GM06990 (cell line): ENCODE data around the gene CDK5RAP1.

Experiments
- DNase-seq: peaks from one replicate; pipeline ENCODE4 v3.0.0-alpha.2; 2011; ENCODE audit not compliant: insufficient read length; ENCODE audit errors: extremely low read depth
- H3K27me3 ChIP-seq: replicated peaks from 2 replicates; pipeline ENCODE4 v1.6.0; 2011; ENCODE audit warnings: low read length; ENCODE audit not compliant: control insufficient read depth, insufficient read depth
- H3K36me3 ChIP-seq: 2 replicates; pipeline ENCODE4 v1.5.1; 2011; ENCODE audit warnings: low read length; ENCODE audit not compliant: control insufficient read depth, insufficient read depth
- H3K4me3 ChIP-seq: replicated peaks from 2 replicates; pipeline ENCODE4 v1.5.1; 2011; ENCODE audit warnings: low read depth, mild to moderate bottlenecking, control low read depth, low read length
- CTCF ChIP-seq: IDR thresholded peaks from 2 replicates; pipeline ENCODE4 v1.5.1; 2011; ENCODE audit warnings: low read length, control low read depth, mild to moderate bottlenecking, inconsistent platforms; ENCODE audit not compliant: insufficient read depth, poor library complexity, severe bottlenecking

Gene CDK5RAP1

GRCh38 chr20:33313686-33314314 lies 87.5 kb downstream of the CDK5RAP1 start:
- no peak overlapping the region for H3K4me3 ChIP-seq
- no peak for DNase-seq
- H3K36me3 ChIP-seq, result no peaks in the 10 kb centered on the region
- H3K27me3 ChIP-seq, result no peaks in the 10 kb centered on the region; the same call in 1 of the 2 replicates
- no peak for TF ChIP-seq CTCF

- no peak overlapping the region for H3K4me3 ChIP-seq
- no peak for DNase-seq
- TF ChIP-seq CTCF, result no peak
- no peaks in the 10 kb centered on the region for H3K36me3 ChIP-seq
- H3K27me3 ChIP-seq, result no peaks in the 10 kb centered on the region
These were observed 88.7 kb downstream of the CDK5RAP1 start for GRCh38 chr20:33312583-33312982.

- H3K27me3 ChIP-seq, result no peaks in the 10 kb centered on the region
- TF ChIP-seq CTCF, result no peak
- H3K4me3 ChIP-seq, result no peak overlapping the region
- no peaks in the 10 kb centered on the region for H3K36me3 ChIP-seq
- DNase-seq, result no peak
These were observed 89.3 kb downstream of the CDK5RAP1 start for GRCh38 chr20:33311996-33312395.

- no peak overlapping the region for H3K4me3 ChIP-seq
- no peak for DNase-seq
- no peak for TF ChIP-seq CTCF
- H3K36me3 ChIP-seq, result no peaks in the 10 kb centered on the region
- H3K27me3 ChIP-seq, result no peaks in the 10 kb centered on the region
These were observed 90.3 kb downstream of the CDK5RAP1 start for GRCh38 chr20:33311011-33311410.

GRCh38 chr20:33310327-33310899 lies 90.9 kb downstream of the CDK5RAP1 start:
- TF ChIP-seq CTCF, result no peak

More at GRCh38 chr20:33310327-33310899, 90.9 kb downstream of the CDK5RAP1 start:
- Histone ChIP-seq H3K4me3 (no peak overlapping the region), H3K36me3 (no peaks in the 10 kb centered on the region), H3K27me3 (no peaks in the 10 kb centered on the region)
- DNase-seq, result no peak
